ENCODE measurements around the gene TBL1X.

DNA sequence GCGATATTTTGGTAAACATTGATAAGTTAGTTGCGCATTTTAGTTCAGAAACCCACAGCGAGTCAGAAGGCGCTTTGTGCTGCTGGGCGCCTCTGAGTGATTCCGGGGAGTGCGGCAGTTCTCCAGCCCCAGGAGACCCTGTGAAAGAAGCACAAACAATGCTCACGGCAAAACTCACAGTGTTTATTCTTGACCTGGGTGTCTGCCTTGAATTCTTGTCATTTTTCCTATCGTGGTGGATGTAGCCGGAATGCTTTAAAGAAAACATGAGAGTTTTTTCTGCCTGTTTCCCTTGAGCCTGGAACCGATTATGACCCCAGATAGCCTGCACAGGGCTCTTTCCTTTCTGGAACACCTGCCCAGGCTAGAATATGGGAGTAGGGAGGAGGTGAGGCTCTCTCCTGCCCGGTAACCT lies 6.7 kb downstream of the TBL1X start:
- TF ChIP-seq, protein P1, sequence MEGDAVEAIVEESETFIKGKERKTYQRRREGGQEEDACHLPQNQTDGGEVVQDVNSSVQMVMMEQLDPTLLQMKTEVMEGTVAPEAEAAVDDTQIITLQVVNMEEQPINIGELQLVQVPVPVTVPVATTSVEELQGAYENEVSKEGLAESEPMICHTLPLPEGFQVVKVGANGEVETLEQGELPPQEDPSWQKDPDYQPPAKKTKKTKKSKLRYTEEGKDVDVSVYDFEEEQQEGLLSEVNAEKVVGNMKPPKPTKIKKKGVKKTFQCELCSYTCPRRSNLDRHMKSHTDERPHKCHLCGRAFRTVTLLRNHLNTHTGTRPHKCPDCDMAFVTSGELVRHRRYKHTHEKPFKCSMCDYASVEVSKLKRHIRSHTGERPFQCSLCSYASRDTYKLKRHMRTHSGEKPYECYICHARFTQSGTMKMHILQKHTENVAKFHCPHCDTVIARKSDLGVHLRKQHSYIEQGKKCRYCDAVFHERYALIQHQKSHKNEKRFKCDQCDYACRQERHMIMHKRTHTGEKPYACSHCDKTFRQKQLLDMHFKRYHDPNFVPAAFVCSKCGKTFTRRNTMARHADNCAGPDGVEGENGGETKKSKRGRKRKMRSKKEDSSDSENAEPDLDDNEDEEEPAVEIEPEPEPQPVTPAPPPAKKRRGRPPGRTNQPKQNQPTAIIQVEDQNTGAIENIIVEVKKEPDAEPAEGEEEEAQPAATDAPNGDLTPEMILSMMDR (IDR thresholded peaks at IDR 0.05; ENCODE audit: low read depth, low read length) = no peak
- TF ChIP-seq EZH2phosphoT487 (IDR thresholded peaks at IDR 0.05; ENCODE audit: low read depth) = no peak
